ENCODE results near the gene LRRC3B.
"Not testable (repeated sequence)": the region's sequence is repeated elsewhere in the genome, so short reads cannot be mapped to it uniquely, and the experiment has no call there.

The LRRC3B gene

DNA sequence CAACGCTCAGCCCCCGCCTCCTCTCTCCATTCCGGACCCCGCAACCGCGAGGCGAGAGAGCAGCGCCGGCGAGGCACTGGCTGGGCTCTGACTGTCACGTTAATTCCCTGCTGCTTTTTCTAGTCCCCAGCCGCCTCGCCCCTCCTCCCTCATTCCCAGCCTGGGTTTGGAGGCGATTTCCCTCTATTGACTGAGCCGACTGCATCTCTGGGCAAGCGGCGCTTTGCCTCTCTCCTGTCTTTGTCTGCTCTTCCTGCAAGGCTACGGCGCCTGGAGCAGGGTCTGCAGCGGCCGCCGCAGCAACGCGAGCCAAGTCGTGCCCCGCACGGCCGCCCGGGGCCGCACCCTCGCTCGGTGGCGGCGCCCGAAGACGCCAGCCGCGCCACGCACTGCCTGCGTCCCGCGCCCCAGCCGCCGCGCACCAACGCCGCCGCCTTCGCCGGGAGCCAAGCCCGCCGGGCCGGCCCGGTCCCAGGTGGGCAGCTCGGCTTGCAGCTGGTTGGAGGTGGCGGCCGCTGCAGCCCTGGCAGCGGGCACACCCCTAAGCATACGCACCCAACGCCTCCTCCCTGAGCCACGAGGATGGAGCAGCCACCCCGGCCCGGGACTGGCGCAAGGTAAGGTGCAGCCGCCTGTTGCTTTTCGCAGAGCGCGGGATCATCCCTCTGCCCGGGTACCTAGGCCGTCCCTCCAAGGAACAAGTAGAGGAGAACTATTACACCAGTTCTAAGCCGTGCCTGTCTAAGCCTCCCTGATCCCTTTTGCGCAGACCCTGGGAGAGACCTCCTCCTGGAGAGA is at the start of gene LRRC3B:
Gene LRRC3B, plus strand, starts transcription at position 152 of the 798 bp plus-strand sequence. CDS start 86,901 bp downstream, outside the sequence.
- no peak for DNase-seq (ENCODE audit: insufficient read length, low spot score)
- FAIRE-seq, result no peak
- TF ChIP-seq POLR2A (IDR thresholded peaks at IDR 0.05; ENCODE audit: low read depth, low read length), result no peak

- TF ChIP-seq POLR2A (IDR thresholded peaks at IDR 0.05; ENCODE audit: low read depth, low read length), result no peak
- FAIRE-seq, result no peak
- no peak for DNase-seq (ENCODE audit: insufficient read length, low spot score)
These were observed 47.8 kb upstream of the LRRC3B start for GRCh38 chr3:26574766-26575165.

DNA sequence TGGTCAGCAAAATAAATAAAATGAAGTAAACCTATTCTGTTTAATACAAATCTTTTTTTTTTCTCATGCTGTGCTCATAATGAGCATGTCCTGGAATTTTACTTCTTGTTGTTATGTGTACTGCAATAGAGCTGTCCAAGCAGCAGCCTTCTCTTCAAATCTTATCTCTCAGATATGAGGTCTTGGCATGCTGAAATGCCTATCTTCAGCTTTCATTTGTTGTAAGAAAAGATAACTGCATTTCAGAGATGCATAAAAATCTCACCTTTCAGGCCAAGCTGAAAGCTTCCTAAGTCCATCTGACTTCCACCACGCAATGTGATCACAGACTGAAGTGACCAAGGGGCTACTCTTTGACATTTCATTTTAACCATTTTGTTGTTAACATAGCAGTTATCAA is 43.5 kb upstream of the LRRC3B start:
- FAIRE-seq (no peak), DNase-seq (ENCODE audit: insufficient read length, low spot score) (no peak)
- TF ChIP-seq POLR2A (IDR thresholded peaks at IDR 0.05; ENCODE audit: low read depth, low read length), result no peak

DNA sequence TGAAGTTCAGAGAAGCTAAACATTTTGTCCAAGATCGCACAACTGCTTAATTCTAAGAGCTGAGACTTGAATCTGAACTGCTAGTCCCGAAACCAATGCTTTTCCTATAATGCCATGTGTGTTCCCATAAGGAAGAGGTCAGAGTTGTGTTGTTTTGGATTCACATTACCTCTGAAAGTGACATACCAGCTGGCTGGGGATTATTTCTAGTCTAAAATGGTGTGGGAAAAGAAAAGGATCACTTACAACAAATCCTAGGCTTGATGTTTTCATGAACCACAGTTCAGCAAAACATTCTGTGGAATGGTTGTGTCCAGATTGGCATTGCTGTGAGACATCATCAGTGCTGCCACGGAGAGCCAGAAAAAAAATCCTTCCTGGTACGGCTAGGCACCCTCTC is 35.0 kb upstream of the LRRC3B start:
- FAIRE-seq, result no peak
- no peak for TF ChIP-seq POLR2A (IDR thresholded peaks at IDR 0.05; ENCODE audit: low read depth, low read length)

GRCh38 chr3:26588931-26589330 is 33.6 kb upstream of the LRRC3B start:
- no peak for DNase-seq (ENCODE audit: insufficient read length, low spot score)
- no peak for FAIRE-seq
- no peak for TF ChIP-seq POLR2A (IDR thresholded peaks at IDR 0.05; ENCODE audit: low read depth, low read length)

More for the DNA sequence above, 35.0 kb upstream of the LRRC3B start:
- DNase-seq (ENCODE audit: insufficient read length, low spot score), result no peak

DNA sequence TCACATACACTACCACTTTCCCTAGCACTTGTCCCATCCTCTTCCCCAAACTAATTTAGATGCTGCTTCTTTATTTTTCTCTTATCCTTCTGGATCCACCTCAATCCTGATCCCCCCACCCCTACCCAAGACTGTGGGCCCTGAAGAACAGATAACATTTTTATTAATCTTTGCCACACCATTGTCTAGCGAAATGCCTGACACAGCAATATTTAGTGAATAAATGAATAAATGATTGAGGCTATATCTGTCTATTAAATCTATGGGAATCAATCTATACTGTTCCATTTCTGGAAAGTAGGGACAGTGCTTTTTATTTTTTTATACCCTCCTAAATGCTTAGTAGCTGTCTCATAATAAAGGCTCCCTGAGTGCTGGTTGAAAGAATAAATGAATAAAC is 32.9 kb upstream of the LRRC3B start:
- no peak for TF ChIP-seq POLR2A (IDR thresholded peaks at IDR 0.05; ENCODE audit: low read depth, low read length)
- FAIRE-seq, result no peak
- DNase-seq (ENCODE audit: insufficient read length, low spot score), result no peak

- no peak for TF ChIP-seq POLR2A (IDR thresholded peaks at IDR 0.05; ENCODE audit: low read depth, low read length)
- DNase-seq (ENCODE audit: insufficient read length, low spot score), result no peak
- no peak for FAIRE-seq
These were observed 31.6 kb upstream of the LRRC3B start for GRCh38 chr3:26590919-26591484.

GRCh38 chr3:26591926-26592325 is 30.6 kb upstream of the LRRC3B start:
- DNase-seq (ENCODE audit: insufficient read length, low spot score) (no peak), FAIRE-seq (no peak)
- no peak for TF ChIP-seq POLR2A (IDR thresholded peaks at IDR 0.05; ENCODE audit: low read depth, low read length)

- DNase-seq (ENCODE audit: insufficient read length, low spot score) (no peak), FAIRE-seq (no peak)
- TF ChIP-seq POLR2A (IDR thresholded peaks at IDR 0.05; ENCODE audit: low read depth, low read length), result no peak
These were observed 30.1 kb upstream of the LRRC3B start for GRCh38 chr3:26592451-26592850.

DNA sequence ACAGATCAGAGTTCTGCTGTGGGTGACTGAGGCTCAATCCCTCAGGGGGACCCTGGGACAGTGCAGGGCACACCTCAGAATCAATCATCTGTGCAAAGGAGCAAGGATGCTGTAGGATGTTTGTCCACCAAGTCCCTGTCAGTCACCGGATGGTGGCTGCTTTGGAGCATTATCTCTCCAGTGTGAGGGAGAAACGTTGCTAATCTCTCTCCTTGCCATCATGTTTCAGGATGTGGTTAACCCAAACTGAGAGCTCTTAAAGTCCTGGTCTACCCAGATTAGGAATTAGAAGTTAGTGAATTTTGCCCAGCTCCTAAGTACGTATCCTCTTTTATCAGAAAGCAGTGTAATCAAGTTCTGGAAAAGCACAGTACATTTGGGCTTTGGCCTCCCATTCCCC is 26.2 kb upstream of the LRRC3B start:
- no peak for FAIRE-seq

DNA sequence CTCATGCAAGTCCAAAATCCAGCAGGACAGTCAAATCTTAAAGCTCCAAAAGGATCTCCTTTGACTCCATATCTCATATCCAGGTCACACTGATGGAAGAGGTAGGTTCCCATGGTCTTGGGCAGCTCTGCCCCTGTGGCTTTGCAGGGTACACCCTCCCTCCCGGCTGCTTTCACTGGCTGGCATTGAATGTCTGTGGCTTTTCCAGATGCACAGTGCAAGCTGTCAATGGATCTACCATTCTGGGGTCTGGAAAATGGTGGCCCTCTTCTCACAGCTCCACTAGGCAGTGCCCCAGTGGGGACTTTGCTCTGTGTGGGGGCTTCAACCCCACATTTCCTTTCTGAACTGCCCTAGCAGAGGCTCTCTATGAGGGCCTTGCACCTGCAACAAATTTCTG is 19.3 kb upstream of the LRRC3B start:
- not testable (repeated sequence) for DNase-seq (ENCODE audit: insufficient read length, low spot score); FAIRE-seq

More for the DNA sequence above, 26.2 kb upstream of the LRRC3B start:
- no peak for TF ChIP-seq POLR2A (IDR thresholded peaks at IDR 0.05; ENCODE audit: low read depth, low read length)
- DNase-seq (ENCODE audit: insufficient read length, low spot score), result no peak

GRCh38 chr3:26603771-26604170 is 18.8 kb upstream of the LRRC3B start:
- FAIRE-seq; DNase-seq (ENCODE audit: insufficient read length, low spot score): not testable (repeated sequence)

DNA sequence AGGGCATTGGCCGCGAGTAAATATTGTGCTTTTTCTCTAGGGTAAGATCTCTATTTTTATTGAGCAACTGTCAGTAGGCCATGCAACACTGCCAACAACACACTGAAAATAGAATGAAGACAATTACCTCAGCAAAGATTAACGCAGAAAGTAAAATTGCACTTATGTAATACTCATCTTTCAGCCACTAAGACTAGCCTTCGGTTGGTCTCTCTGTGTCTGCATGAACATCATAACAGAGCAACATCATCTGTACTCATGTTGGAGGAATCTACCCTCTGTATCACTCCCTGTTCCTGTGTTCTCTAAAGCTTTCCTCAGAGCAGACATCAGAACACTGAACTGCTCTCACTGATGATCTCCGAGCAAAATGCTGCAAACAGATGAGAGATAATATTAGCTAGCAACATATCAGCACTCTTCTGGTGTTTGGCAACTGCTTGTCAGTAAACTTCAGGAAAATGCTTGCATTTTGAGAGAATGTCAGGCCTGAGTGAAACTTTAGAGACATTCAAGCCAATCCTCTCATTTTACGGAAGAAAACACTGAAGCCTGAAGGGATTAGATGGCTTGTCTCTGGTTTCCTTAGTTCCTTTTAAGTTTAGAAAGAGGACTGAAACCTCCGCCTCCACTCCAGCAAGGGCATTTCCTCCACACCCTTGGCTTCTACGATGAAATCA is 8.4 kb upstream of the LRRC3B start:
- no peak for TF ChIP-seq POLR2A (IDR thresholded peaks at IDR 0.05; ENCODE audit: low read depth, low read length)
- FAIRE-seq (no peak), DNase-seq (ENCODE audit: insufficient read length, low spot score) (no peak)

- no peak for TF ChIP-seq POLR2A (IDR thresholded peaks at IDR 0.05; ENCODE audit: low read depth, low read length)
- FAIRE-seq (no peak), DNase-seq (ENCODE audit: insufficient read length, low spot score) (no peak)
These were observed 1.4 kb upstream of the LRRC3B start for GRCh38 chr3:26621176-26621575.
